GM18870 (cell line): Measurements from ENCODE around the gene LRRC26.
"Not testable (repeated sequence)": the region's sequence is repeated elsewhere in the genome, so short reads cannot be mapped to it uniquely, and the experiment has no call there.

Experiments used
- ATAC-seq: cut with Tn5 transposase; IDR thresholded peaks from one replicate; pipeline ENCODE4 v1.9.1; 2021; ENCODE audit warnings: moderate library complexity; ENCODE audit not compliant: unreplicated experiment

LRRC26 gene

GRCh38 chr9:137121927-137122795 lies 47.7 kb downstream of the LRRC26 start:
- not testable (repeated sequence) for ATAC-seq
